Measurements from ENCODE around the gene BCR. TPM values are rescaled to one million over a fixed set of nuclear protein-coding genes. Genes with fewer than 3 reads are reported as not detected.

The BCR gene
- total and polyA plus RNA-seq, 12 donors, result 10.9 to 33.4 (median 25.8) TPM

- no peak for ATAC-seq
- no peak for DNase-seq
- Histone ChIP-seq H3K4me3 (no peak overlapping the region), H3K27me3 (peaks cover 0 to 13% (median 0%) of the 10 kb centered on the region in 7 donors), H3K27ac (no peak overlapping the region), H3K4me1 (no peaks in the 10 kb centered on the region), H3K9me3 (no peaks in the 10 kb centered on the region), H3K36me3 (no peaks in the 10 kb centered on the region)
- TF ChIP-seq CTCF (IDR thresholded peaks at IDR 0.05), result no peak
- intact Hi-C loops (cut with DNase I), result no loop called here
Measured at GRCh38 chr22:23361676-23362075, 181.4 kb downstream of the BCR start.

- H3K9me3 ChIP-seq, result no peaks in the 10 kb centered on the region
- no peak for ATAC-seq
- WGBS, 2 donors, result 60 to 73% methylated on average over 3 of the region's 3 CpGs
- H3K4me3 ChIP-seq, result no peak overlapping the region
- no peak overlapping the region for H3K27ac ChIP-seq
- no peak for DNase-seq
- peaks cover 0 to 28% (median 16%) of the 10 kb centered on the region in 7 donors for H3K27me3 ChIP-seq
- H3K36me3 ChIP-seq, result no peaks in the 10 kb centered on the region
- no peaks in the 10 kb centered on the region for H3K4me1 ChIP-seq
- intact Hi-C loops (cut with DNase I), result no loop called here
- TF ChIP-seq CTCF (IDR thresholded peaks at IDR 0.05), result no peak
Measured at GRCh38 chr22:23363683-23364082, 183.4 kb downstream of the BCR start.

- ATAC-seq, result no peak
- 50 to 63% methylated on average over 3 of the region's 3 CpGs for WGBS, 2 donors
- peaks cover 0 to 34% (median 19%) of the 10 kb centered on the region in 7 donors for H3K27me3 ChIP-seq
Measured at GRCh38 chr22:23364389-23364788, 184.1 kb downstream of the BCR start.

GRCh38 chr22:23365524-23365923, 185.2 kb downstream of the BCR start:
- H3K27ac ChIP-seq, result no peak overlapping the region
- WGBS, 2 donors, result 79 to 87% methylated on average over 6 of the region's 6 CpGs
- TF ChIP-seq CTCF (IDR thresholded peaks at IDR 0.05), result no peak
- H3K27me3 ChIP-seq, result peaks cover 0 to 41% (median 24%) of the 10 kb centered on the region in 7 donors
- no peaks in the 10 kb centered on the region for H3K9me3 ChIP-seq
- no peaks in the 10 kb centered on the region for H3K36me3 ChIP-seq
- intact Hi-C loops (cut with DNase I), result no loop called here
- no peak overlapping the region for H3K4me3 ChIP-seq
- ATAC-seq, result no peak
- no peaks in the 10 kb centered on the region for H3K4me1 ChIP-seq
- no peak for DNase-seq

More at GRCh38 chr22:23364389-23364788, 184.1 kb downstream of the BCR start:
- Histone ChIP-seq H3K4me1 (no peaks in the 10 kb centered on the region), H3K4me3 (no peak overlapping the region), H3K9me3 (no peaks in the 10 kb centered on the region), H3K36me3 (no peaks in the 10 kb centered on the region), H3K27ac (no peak overlapping the region)
- DNase-seq, result no peak
- no peak for TF ChIP-seq CTCF (IDR thresholded peaks at IDR 0.05)
- intact Hi-C loops (cut with DNase I), result no loop called here
